SK-N-SH (cell line): Measurements from ENCODE around the gene VENTX.

Experiments used
- CTCF ChIP-seq: fragments of 200-600 bp; sonication (generic); IDR thresholded peaks from 2 replicates; pipeline ENCODE4 v1.6.1; 2017; ENCODE audit warnings: antibody characterized with exemption, mild to moderate bottlenecking, moderate library complexity
- EP300 ChIP-seq, 2 experiments: IDR thresholded peaks; 2 replicates each; pipeline versions ENCODE4 v1.4.0 to v1.6.1; 2012; ENCODE audit warnings: borderline replicate concordance in 1 of 2, low read depth in 1 of 2, low read length in 1 of 2
- MXI1 ChIP-seq: IDR thresholded peaks from 2 replicates; pipeline ENCODE4 v1.6.1; 2012; ENCODE audit warnings: mild to moderate bottlenecking, low read depth, low read length, improper control_type of control experiment
- PBX3 ChIP-seq: IDR thresholded peaks from 2 replicates; pipeline ENCODE4; 2012
- POLR2AphosphoS5 ChIP-seq: IDR thresholded peaks from 2 replicates; pipeline ENCODE4 v1.6.1; 2012; ENCODE audit warnings: low read depth, low read length
- SMC3 ChIP-seq: IDR thresholded peaks from 2 replicates; pipeline ENCODE4 v1.6.1; 2012; ENCODE audit warnings: low read depth, low read length, improper control_type of control experiment
- TCF12 ChIP-seq: IDR thresholded peaks from 2 replicates; pipeline ENCODE4 v1.4.0; 2012
- USF2 ChIP-seq: fragments of 150-350 bp; IDR thresholded peaks from 2 replicates; pipeline ENCODE4 v1.6.1; 2017; ENCODE audit warnings: antibody characterized with exemption, low read length, low read depth, borderline replicate concordance
- YY1 ChIP-seq: IDR thresholded peaks from 2 replicates; pipeline ENCODE4 v1.4.0; 2012; ENCODE audit warnings: low read depth, mild to moderate bottlenecking

- TF ChIP-seq EP300 (IDR thresholded peaks at IDR 0.05; ENCODE audit: borderline replicate concordance in 1 of 2, low read depth in 1 of 2, low read length in 1 of 2): no peak
- TF ChIP-seq CTCF: no peak
- TF ChIP-seq POLR2AphosphoS5: no peak
- TF ChIP-seq MXI1: no peak
- TF ChIP-seq PBX3: no peak
- no peak for TF ChIP-seq SMC3
- no peak for TF ChIP-seq TCF12
- TF ChIP-seq YY1: no peak
- no peak for TF ChIP-seq USF2
These were observed 28.5 kb upstream of the VENTX start for GRCh38 chr10:133209117-133209516.
